ENCODE data around the gene CCDC201.

Gene CCDC201

DNA sequence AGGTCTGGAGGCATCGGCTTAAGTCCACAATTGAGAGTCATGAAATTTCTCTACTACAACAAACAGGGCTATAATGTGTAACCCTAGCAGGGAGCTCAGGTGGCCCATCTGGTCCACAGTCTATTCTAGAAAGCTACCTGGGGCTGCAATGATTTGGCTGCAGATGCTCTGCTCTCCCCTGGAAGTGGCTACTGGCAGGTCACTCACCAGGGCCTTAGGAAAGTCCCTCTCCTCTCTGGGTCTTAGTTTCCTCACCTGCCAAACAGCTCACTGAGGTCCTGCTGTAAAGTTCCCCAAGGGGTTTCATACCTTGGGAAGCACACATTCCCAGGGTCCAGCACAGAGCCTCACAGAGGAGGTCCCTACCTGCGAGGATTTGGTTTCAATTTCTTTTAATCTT is 45.7 kb upstream of the CCDC201 start:
- H2AFZ ChIP-seq (ENCODE audit: low read length) = no peak overlapping the region
- no peak for TF ChIP-seq EZH2 (IDR thresholded peaks at IDR 0.05; ENCODE audit: borderline replicate concordance, low read length)
- no peak for TF ChIP-seq CTCF (IDR thresholded peaks at IDR 0.05; ENCODE audit: low read length)
- H3K4me2 ChIP-seq (ENCODE audit: low read length) = no peak overlapping the region
- H3K9me2 ChIP-seq (ENCODE audit: low read depth, low read length) = no peaks in the 10 kb centered on the region
- no peaks in the 10 kb centered on the region for H3K27me3 ChIP-seq (ENCODE audit: insufficient read depth, low read length)
- no peak overlapping the region for H3K4me3 ChIP-seq (ENCODE audit: low read depth, low read length, poor library complexity, severe bottlenecking)
- H4K20me1 ChIP-seq (ENCODE audit: insufficient read depth, low read length) = no peaks in the 10 kb centered on the region
- no peaks in the 10 kb centered on the region for H3K36me3 ChIP-seq (ENCODE audit: insufficient read depth, low read length)
- H3F3A ChIP-seq (ENCODE audit: insufficient read depth, low read length) = no peaks in the 10 kb centered on the region
- no peaks in the 10 kb centered on the region for H3K79me2 ChIP-seq (ENCODE audit: insufficient read depth, low read length)
- H3K4me1 ChIP-seq (ENCODE audit: insufficient read depth, low read length, severe bottlenecking) = no peaks in the 10 kb centered on the region
- no peak overlapping the region for H3K27ac ChIP-seq (ENCODE audit: low read depth, low read length, poor library complexity, severe bottlenecking)
- no peaks in the 10 kb centered on the region for H3K9me3 ChIP-seq (ENCODE audit: low read length)
- no peak overlapping the region for H3K9ac ChIP-seq (ENCODE audit: low read length)

DNA sequence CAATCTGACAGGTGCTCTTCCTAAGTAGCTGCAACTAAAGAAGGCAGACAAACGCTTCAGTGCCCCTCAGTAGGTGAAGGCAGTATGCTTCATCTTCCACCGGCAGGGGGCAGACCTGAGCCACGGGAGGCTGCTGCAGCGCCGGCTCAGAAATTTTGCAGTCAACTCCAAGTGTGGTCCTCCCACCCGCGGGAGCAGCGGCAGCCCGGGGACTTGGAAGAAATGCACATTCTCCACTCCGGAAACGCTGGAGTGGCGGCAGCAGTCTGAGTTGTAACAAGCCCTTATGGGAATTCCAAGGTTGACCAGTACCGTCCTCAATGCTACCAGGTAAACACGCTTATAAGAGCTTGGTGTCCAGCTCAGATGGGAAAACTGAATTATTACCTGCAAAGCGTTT is 44.8 kb upstream of the CCDC201 start:
- Histone ChIP-seq H4K20me1 (ENCODE audit: insufficient read depth, low read length) (no peaks in the 10 kb centered on the region), H3K9me2 (ENCODE audit: low read depth, low read length) (no peaks in the 10 kb centered on the region), H3K9ac (ENCODE audit: low read length) (no peak overlapping the region), H3K27ac (ENCODE audit: low read depth, low read length, poor library complexity, severe bottlenecking) (no peak overlapping the region), H3K4me1 (ENCODE audit: insufficient read depth, low read length, severe bottlenecking) (no peaks in the 10 kb centered on the region), H3K4me2 (ENCODE audit: low read length) (no peak overlapping the region), H3K4me3 (ENCODE audit: low read depth, low read length, poor library complexity, severe bottlenecking) (no peak overlapping the region), H2AFZ (ENCODE audit: low read length) (no peak overlapping the region), H3K9me3 (ENCODE audit: low read length) (no peaks in the 10 kb centered on the region), H3F3A (ENCODE audit: insufficient read depth, low read length) (no peaks in the 10 kb centered on the region), H3K36me3 (ENCODE audit: insufficient read depth, low read length) (no peaks in the 10 kb centered on the region), H3K27me3 (ENCODE audit: insufficient read depth, low read length) (no peaks in the 10 kb centered on the region), H3K79me2 (ENCODE audit: insufficient read depth, low read length) (no peaks in the 10 kb centered on the region)
- TF ChIP-seq CTCF (IDR thresholded peaks at IDR 0.05; ENCODE audit: low read length) (peak; percentile 97), EZH2 (IDR thresholded peaks at IDR 0.05; ENCODE audit: borderline replicate concordance, low read length) (no peak)

DNA sequence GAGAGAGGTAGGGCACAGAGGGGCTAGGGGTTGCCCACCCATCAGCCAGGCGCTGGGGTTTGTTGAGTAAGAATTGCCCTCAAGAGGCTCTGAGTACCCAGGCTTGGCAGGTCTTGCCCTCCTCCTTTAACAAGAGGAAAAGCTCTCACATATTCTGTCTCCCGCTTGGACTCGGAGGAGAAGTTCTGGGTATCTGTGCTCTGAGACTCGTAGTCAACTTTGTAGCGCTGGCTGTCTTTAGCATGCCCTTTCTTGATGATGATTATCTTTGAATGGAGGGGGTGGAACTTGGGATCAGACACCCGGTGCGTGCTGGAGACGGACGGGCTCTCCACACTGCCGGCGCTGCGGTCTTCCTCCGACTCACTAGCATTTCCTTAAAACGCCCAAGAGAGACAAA is 44.2 kb upstream of the CCDC201 start:
- Histone ChIP-seq H3K36me3 (ENCODE audit: insufficient read depth, low read length) (no peaks in the 10 kb centered on the region), H3K4me2 (ENCODE audit: low read length) (no peak overlapping the region), H3F3A (ENCODE audit: insufficient read depth, low read length) (no peaks in the 10 kb centered on the region), H3K9ac (ENCODE audit: low read length) (no peak overlapping the region), H4K20me1 (ENCODE audit: insufficient read depth, low read length) (no peaks in the 10 kb centered on the region), H2AFZ (ENCODE audit: low read length) (no peak overlapping the region), H3K79me2 (ENCODE audit: insufficient read depth, low read length) (no peaks in the 10 kb centered on the region), H3K4me1 (ENCODE audit: insufficient read depth, low read length, severe bottlenecking) (no peaks in the 10 kb centered on the region), H3K27me3 (ENCODE audit: insufficient read depth, low read length) (no peaks in the 10 kb centered on the region), H3K9me2 (ENCODE audit: low read depth, low read length) (no peaks in the 10 kb centered on the region), H3K27ac (ENCODE audit: low read depth, low read length, poor library complexity, severe bottlenecking) (no peak overlapping the region), H3K4me3 (ENCODE audit: low read depth, low read length, poor library complexity, severe bottlenecking) (no peak overlapping the region), H3K9me3 (ENCODE audit: low read length) (no peaks in the 10 kb centered on the region)
- TF ChIP-seq EZH2 (IDR thresholded peaks at IDR 0.05; ENCODE audit: borderline replicate concordance, low read length) (no peak), CTCF (IDR thresholded peaks at IDR 0.05; ENCODE audit: low read length) (no peak)

Measured in OCI-LY1 (cell line).